Activated CD4-positive, alpha-beta T cell treated with anti-CD3 and anti-CD28 coated beads, Interleukin-10, Interleukin-2, amounts not matched to agents 100 ng/mL and 50 ng/mL, durations not matched to agents 16 hours and 8 hours (primary cell): ENCODE measurements around the gene MTRR.
"Not testable (repeated sequence)": the region's sequence is repeated elsewhere in the genome, so short reads cannot be mapped to it uniquely, and the experiment has no call there.

ENCODE experiments used
- DNase-seq: peaks from one replicate; pipeline ENCODE4 v3.0.0-alpha.2; 2020

Gene MTRR

DNA sequence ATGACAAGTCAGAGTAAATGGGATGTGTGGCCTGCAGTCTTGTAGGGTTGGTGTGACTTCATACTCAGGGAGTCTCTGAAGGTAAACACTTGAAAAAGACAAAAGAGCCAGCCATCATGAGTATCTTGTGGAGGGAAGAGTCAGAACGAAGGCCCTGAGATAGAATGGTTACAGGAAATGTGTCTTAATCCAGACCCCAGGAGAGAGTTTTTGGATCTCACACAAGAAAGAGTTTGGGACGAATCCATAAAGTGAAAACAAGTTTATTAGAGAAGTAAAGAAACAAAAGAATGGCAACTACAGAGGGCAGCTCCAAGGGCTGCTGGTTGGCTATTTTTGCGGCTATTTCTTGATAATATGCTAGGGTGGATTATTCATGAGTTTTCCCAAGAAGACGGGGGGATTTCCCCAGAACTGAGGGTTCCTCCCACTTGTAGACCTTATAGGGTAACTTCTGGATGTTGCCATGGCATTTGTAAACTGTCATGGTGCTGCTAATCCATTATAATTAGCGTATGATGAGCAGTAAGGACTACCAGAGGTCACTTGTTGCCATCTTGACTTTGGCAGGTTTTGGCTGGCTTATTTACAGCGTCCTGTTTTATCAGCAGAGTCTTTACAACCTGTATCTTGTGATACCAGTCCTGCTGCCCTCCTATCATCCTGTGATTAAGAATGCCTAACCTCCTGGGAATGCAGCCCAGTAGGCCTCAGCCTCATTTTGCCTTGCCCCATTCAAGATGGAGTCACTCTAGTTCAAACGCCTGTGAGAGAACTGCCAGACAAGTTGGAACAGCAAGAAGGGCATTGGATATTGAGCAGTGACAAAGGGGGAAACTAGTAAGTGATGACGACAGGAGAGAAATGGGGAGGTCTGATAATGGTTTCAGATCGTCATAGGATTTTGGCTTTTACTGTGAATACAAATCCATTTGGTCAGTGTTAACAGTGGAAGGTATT is 34.0 kb downstream of the MTRR start:
- no peak for DNase-seq

DNA sequence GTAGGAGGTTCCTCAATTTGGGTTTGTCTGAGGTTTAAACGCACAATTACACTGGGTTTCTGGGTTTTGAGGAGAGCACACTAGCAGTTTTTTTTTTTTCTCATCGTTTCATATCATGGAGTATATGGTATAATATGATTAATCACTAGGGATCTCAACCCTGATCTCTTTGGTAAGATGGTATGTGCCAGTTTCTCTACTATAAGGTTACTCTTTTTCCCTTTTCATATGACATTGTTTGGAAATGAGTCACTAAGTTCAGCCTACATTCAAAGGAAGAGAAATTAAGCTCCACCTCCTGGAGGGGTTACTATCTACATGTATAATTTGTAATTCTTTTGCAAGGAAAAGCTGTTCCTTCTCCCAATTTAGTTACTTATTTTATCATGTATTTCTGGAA is 35.2 kb downstream of the MTRR start:
- DNase-seq: peak; percentile 59

DNA sequence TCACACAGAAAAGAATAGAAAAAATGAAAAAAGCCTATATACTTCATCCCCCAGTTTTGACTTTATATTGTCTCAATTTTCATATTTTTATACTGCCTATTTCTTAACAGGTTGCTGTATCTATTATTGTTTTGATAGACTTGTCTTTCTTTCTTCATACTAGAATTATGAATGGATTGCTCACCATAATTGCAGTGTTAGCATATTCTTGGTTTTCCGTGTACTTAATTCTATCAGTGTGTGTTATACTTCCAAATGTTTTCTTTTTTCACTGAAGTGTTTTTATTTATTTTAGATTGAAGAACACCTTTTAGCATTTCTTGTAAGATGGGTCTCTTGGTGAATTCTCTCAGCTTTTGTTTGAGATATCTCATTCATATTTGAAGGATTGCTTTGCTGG is 38.7 kb downstream of the MTRR start:
- no peak for DNase-seq

DNA sequence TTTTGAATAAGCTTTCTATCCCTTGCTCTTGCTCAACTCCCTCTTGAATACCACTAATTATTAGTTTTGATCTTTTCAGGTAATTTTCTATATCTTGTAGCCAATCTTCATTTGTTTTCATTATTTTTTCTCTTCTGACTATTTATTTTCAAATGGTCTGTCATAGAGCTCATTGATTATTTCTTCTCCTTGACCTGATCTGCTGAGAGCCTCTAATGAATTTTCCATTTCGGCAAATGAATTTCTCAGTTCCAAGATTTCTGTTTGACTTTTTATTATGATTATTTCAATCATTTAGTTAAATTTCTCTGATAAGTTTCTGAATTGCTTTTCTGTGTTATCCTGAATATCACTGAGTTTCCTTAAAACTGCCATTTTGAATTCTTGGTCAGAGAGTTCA is 39.4 kb downstream of the MTRR start:
- no peak for DNase-seq

DNA sequence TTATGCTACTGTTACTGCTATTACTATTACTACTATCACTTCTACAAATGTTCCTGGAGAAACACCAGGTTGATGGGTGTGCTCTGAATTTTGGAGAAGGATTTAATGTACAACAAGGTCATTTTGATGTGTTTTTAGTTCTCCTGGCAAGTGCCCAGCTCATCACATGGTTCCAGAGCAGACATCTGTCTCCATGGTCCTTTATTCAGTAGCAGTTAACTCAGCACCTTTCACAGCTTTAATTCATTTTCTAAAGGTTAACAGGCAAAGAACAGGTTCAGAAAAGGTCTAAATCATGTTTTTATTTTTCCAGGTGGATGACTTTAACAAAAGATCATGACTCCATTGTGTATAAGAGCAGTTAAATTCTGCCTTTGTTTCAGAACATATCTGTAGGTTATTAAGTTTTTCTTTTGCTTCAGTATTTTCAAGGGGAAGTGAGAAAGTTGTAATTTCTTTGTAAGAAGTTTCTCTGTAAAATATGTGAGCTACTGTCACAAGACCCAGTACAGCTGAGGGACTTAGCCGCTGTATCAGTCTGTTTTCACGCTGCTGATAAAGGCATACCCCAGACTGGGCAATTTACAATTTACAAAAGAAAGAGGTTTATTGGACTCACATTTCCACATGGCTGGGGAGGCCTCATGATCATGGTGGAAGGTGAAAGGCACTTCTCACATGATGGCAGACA is 41.9 kb downstream of the MTRR start:
- DNase-seq: no peak

DNA sequence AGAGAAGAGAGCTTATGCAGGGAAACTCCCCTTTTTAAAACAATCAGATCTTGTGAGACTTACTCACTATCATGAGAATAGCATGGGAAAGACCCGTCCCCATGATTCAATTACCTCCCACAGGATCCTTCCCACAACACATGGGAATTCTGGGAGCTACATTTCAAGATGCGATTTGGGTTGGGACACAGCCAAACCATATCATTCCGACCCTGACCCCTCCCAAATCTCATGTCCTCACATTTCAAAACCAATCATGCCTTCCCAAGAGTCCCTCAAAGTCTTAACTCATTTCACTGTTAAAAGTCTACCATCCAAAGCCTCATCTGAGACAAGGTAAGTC is 42.5 kb downstream of the MTRR start:
- not testable (repeated sequence) for DNase-seq

DNA sequence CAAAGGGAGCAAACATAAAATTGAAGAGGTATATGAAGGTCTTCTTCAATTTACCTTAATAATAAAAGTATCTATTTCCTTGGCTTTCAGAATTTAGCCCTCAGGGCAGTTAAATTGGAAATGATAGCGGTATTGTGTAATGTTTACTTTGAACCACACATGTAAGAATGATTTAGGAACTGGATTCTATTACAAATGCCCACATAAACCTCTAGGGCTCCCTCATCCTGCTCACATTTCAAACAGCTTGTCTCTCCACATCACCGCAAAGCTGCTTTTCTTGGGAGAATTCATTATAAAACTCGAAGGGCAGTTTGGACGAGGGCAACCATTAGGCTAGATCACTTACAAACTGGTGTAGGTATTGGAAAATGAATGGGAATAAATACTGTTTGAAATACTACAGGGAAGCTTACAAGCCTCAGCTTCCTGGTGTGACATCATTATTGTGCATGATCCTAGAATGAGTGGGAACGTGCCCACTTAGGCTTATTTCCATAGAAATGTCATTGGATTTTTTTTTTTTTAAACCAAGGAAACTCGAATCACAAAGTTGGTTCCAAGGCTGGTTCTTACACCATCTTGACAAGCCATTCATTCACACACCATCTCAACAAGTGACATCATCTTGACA is 47.3 kb downstream of the MTRR start:
- no peak for DNase-seq

DNA sequence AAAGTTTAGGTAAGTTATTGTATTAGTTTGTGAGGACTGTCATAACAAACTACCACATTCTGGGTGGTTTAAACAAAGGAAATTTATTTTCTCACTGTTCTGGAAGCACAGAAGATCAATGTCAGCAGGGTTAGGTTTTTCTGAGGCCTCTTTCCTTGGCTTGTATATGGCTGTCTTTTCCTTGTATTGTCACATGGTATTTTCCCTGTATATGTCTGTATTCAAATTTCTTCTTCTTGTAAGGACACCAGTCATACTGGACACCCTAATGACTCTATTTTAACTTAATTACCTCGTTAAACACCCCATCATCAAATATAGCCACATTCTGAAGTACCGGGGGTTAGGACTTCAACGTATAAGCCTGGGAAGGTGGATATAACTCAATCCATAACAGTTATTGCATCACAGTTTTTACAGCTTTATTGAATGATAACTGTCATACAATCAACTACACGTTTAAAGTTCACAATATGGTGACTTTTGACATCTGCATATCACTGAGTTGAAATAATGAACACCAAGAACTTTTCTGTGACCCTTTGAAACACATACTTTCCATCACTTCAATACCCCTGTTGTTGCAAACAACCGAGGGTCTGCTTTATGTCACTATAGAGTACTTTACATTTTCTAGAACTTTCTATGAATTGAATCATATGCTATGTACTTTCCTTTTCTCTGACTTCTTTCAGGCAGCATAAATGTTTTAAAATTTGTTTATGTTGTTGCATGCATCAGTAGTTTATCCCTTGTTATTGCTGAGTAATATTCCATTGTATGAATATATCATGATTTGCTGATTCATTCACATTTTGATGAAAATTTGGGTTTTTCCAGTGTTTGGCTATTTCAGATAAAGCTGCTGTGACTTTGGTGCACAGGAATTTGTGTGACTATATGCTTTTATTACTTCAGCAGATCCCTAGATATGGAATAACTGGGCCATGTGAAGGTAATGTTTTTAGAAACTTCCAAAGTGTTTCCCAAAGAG is 48.5 kb downstream of the MTRR start:
- no peak for DNase-seq

DNA sequence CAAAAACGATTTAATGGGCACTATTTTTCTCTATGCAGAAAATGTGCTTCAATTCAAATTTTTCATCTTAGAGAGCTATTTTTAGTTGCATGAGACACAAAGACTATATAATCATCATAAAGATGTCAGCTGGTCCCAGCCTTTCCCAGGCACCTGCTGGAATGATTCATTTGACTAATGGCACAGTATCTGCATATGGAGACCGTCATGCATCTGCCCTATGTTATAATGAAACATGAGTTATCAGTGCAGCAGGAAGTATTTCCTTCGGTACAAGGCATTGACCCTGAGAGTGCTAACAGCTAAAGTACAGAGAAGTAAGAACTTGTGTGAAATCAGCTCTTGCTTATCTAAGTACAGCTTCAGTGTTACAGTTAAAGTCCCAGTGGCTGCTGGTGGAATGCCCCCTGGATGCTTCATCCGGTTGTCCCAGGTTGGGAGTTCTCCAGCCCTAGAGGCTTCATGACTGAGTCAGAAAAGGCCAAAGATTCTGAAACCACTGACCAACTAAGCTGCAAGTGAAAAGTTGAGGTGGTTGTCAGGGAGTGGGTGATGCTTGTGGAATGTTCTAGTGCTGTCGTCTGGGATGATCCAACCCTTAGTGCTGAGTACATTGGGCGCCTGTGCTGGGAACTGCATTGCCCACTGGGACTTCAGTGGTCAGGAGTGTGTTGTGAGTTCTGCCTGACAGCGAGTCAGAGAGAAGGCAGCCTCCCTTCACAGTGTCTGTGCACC is 57.2 kb downstream of the MTRR start:
- DNase-seq: no peak

DNA sequence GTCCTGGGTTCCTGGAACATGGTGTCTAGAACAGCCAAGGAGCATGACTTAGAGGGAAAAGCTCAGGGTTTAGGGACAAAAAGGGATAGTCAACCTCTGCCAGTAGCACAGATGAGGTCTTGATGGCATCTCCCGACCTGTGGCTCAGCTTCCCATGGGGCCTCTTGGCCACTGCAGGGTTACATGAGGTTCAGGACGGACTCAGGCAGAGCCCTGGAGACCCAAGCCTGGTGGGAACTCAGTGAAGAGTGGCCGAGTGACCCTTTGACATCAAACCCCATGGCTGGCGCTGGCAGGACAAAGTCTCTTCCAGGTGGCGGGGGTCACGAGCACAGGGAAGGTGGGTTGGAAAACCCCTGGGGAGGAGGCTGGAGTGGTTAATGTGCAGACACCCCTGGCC is 57.8 kb downstream of the MTRR start:
- DNase-seq: no peak

DNA sequence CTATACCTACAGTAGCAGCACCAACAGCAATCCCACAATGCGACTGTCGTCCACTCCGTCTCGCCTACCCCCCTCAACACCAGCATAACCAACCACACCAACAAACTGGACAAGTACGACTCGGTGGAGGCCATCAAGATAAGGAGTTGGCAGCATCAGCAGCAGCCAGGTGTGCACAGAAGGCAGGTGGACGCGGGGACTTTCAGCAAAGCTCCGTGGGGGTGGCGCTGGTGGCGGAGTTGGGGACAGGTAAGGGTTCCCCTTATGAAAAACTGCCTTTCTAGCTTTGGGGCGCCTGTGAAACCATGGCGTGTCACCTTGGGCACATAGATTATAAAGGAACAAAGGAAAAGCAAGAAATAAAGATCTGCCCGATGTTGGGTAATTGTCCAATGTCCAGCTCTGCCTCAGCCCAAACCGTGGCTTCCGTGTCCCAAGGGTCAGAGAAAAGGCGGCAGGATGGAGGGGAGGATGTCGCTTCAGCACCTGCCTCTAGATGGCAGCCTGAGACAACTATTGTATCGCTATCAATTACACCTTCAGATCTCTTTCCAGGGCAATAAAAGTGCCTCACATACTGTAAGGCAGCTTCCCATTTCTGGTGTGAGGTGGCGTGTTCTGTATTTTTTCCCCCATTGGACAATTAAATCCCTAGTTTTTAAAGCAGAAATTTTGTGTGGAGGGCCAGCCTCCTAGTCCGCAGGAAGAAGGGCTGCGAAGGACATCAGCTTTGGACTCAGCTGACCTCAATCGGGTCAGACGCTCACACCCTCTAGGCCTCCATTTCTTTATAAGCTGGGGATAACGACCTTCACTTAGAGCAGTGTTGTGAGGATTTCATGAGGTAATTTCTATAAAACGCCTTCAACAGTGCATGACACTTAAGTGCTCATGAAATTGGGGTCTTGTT is 58.8 kb downstream of the MTRR start:
- DNase-seq: peak; percentile 56

DNA sequence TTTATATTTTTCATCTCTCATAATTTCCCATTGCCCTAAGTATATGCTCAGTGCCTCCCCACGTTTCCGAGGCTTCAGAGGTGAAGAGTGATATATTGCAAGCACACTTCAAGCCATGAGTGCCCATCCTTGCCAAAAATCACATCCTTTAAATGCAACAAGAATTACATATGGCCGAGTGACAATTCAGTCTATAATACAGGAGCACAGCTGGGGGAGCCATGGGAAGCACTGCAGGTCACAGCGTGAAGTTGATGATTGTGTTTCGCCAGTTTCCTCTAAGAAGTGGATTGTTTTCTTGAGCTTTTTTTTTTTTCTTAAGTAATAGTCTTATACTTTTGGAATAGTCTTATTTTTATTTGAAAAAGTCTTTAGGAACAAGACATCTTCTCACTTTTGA is 61.1 kb downstream of the MTRR start:
- DNase-seq: no peak

DNA sequence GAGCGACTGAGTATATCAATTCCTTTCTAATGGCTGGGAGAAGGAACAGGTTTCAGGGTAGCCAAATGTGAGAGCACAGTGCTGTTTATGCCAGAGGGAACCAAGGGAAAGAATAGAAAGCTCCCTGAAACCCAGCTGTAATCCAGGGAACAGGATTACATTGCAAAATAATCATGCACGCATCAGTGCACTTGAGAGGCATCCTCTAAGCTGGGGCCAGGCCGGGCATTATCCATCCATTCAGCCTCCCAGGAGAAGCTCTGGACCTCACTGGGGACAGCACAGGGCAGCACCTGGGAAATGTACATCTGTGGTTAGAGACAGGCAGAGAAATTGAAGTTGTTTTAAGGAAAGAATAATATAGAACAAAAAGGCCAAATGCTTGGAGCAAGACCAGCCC is 72.7 kb downstream of the MTRR start:
- no peak for DNase-seq

DNA sequence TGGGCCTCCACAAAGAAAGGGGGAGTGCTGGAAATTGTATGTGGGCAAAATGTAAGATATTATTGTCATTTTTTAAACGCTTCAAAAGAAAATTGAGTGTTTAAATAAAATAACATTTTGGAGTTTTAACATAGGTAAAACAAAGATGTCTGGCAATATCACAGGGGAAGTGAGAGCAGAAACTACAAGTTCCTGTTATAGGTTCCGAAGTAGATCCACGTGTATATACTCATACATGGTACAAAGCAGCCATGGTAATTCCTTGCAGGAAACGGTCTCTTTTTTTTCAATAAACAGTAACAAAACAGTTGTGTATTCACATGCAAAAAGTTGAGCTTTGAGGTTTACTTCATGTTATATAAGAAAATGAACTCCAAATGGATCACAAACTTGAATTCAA is 78.4 kb downstream of the MTRR start:
- no peak for DNase-seq
